Measurements from ENCODE around the gene MED27.
A peak's percentile ranks its signal among the peaks of the same experiment; 100 is the strongest.

The MED27 gene

DNA sequence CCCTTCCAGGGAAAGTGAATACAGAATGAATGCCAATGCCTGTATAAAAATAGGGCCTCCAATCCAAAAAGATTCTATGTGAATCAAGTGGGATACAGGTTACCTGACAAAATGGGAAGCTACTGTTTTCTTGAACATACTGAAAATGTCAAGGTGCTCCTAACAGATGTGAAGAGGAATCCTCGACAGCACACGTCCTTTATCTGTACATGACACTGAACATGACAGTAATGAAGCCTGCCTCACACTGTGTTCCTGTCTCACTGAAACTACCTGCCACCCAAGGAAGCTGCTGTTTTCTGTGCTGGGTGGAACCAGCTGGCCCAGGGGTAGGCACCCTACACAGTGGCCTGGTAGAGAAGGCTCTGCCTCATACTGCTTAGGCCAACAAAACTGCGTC lies 174.5 kb downstream of the MED27 start:
- H3K9me3 Mint-ChIP-seq, result no peaks in the 10 kb centered on the region
- peaks cover 10% of the 10 kb centered on the region for H3K36me3 Mint-ChIP-seq
- ATAC-seq, result no peak
- no peak for DNase-seq (ENCODE audit: low spot score in 2 of 2)
- peaks cover 7% of the 10 kb centered on the region for H3K4me1 Mint-ChIP-seq
- H3K4me3 Mint-ChIP-seq, result no peak overlapping the region
- H3K27ac Mint-ChIP-seq, result no peak overlapping the region

GRCh38 chr9:131899296-131900228 lies 180.1 kb downstream of the MED27 start:
- Mint-ChIP-seq H3K27ac (no peak overlapping the region), H3K4me1 (no peaks in the 10 kb centered on the region)
- ATAC-seq, result no peak

GRCh38 chr9:131892902-131893500 lies 186.7 kb downstream of the MED27 start:
- H3K4me1 Mint-ChIP-seq, result no peaks in the 10 kb centered on the region
- ATAC-seq, result no peak
- H3K9me3 Mint-ChIP-seq, result no peaks in the 10 kb centered on the region
- DNase-seq (ENCODE audit: low spot score in 2 of 2), result no peak
- H3K4me3 Mint-ChIP-seq, result no peak overlapping the region
- H3K27ac Mint-ChIP-seq, result no peak overlapping the region
- H3K36me3 Mint-ChIP-seq, result peaks cover 17% of the 10 kb centered on the region

More at GRCh38 chr9:131899296-131900228, 180.1 kb downstream of the MED27 start:
- DNase-seq (ENCODE audit: low spot score in 2 of 2), result no peak
- H3K36me3 Mint-ChIP-seq, result peaks cover 4% of the 10 kb centered on the region
- H3K9me3 Mint-ChIP-seq, result no peaks in the 10 kb centered on the region
- no peak overlapping the region for H3K4me3 Mint-ChIP-seq

GRCh38 chr9:131892162-131892707 lies 187.4 kb downstream of the MED27 start:
- Mint-ChIP-seq H3K4me3 (no peak overlapping the region), H3K9me3 (no peaks in the 10 kb centered on the region), H3K27ac (no peak overlapping the region), H3K36me3 (peaks cover 17% of the 10 kb centered on the region), H3K4me1 (no peaks in the 10 kb centered on the region)
- ATAC-seq, result no peak
- DNase-seq (ENCODE audit: low spot score in 2 of 2), result no peak

DNA sequence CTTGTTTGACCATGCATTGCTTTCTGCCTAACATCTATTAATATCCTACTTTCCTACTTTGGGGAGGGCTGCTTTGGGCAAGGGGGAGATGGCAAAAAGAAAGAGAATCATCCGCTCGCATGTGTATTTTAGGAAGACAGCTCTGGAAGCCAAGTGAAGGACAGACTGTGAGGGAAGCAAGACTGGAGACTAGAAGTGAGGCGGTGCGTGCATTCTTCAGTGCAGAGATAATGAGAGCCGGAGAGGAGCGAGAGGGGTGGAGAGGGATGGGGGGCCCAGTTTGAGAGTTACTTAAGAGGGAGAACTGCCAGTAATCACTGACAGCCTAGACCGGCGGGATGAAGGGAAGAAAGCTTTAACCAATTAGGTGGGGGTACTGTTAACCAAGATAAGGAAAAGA lies 188.1 kb downstream of the MED27 start:
- H3K27ac Mint-ChIP-seq, result no peak overlapping the region
- no peaks in the 10 kb centered on the region for H3K4me1 Mint-ChIP-seq
- no peak for DNase-seq (ENCODE audit: low spot score in 2 of 2)
- H3K36me3 Mint-ChIP-seq, result peaks cover 17% of the 10 kb centered on the region
- H3K9me3 Mint-ChIP-seq, result no peaks in the 10 kb centered on the region
- ATAC-seq, result no peak
- H3K4me3 Mint-ChIP-seq, result no peak overlapping the region

DNA sequence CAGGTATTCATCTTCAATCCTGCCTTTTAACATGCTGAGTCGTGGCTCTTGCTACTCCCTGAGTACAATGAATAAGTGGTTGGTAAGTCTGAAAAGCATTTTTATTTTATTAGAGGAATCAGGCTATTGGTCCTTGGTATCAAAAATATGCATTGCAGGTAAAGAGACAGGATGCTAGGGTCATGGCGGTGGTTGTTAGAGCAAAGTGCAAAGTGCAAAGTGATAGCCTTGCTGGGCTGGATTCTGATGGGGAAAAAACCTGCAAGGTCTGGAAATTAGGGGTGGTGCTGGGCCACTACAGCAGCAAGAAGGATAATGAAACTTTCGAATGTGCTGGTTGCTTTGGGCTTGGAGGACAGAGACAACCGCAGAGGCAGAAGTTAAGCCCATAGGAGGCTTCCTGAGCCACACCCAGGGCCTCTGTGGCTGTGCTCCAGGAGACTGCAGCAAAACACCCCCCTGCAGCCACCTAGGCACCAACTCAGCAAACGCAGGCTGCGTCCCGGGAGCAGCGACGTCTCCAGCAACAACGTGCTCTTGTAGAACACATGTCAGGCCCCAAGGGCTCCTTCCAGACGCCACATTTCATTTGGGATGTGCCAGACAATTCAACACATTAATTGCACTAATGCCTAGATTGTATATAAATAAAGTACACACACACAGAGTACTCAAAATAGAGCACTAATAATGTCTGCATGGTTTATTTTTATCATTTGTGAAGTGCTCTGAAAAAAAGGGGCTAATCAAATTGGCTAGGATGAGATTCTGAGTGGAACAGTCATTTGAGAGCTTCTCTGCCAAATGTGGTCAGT lies 190.0 kb downstream of the MED27 start:
- ATAC-seq, result no peak

DNA sequence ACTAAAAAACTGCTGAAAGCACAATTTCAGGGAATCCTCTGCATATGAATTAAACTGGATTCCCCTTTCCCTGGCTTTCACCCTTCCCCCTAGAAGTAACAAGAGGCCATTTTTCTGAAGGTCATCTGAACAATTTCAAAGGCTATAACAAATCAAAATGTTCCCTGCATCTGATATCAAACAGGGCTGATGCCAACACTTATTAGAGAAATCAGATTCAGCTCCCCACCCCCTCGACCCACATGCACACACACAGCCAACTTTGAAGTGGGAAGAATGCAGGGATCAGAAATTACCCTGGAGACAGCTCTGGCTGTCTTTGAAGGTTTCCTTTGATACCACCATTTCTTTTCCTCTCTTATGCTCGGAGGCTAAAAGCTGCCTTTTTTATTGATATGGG lies 190.7 kb downstream of the MED27 start:
- no peak overlapping the region for H3K4me3 Mint-ChIP-seq
- H3K36me3 Mint-ChIP-seq, result peaks cover 25% of the 10 kb centered on the region
- H3K9me3 Mint-ChIP-seq, result no peaks in the 10 kb centered on the region
- DNase-seq (ENCODE audit: low spot score in 2 of 2) (no peak), ATAC-seq (no peak)
- H3K4me1 Mint-ChIP-seq, result no peaks in the 10 kb centered on the region
- H3K27ac Mint-ChIP-seq, result peak overlapping the region; percentile 12

More for the DNA sequence above, 190.0 kb downstream of the MED27 start:
- H3K36me3 Mint-ChIP-seq, result peaks cover 22% of the 10 kb centered on the region
- no peaks in the 10 kb centered on the region for H3K9me3 Mint-ChIP-seq
- H3K4me1 Mint-ChIP-seq, result no peaks in the 10 kb centered on the region
- H3K27ac Mint-ChIP-seq, result peak overlapping the region; percentile 12
- DNase-seq (ENCODE audit: low spot score in 2 of 2), result no peak
- no peak overlapping the region for H3K4me3 Mint-ChIP-seq

- H3K4me1 Mint-ChIP-seq, result no peaks in the 10 kb centered on the region
These were observed 192.0 kb downstream of the MED27 start for GRCh38 chr9:131887680-131888079.

DNA sequence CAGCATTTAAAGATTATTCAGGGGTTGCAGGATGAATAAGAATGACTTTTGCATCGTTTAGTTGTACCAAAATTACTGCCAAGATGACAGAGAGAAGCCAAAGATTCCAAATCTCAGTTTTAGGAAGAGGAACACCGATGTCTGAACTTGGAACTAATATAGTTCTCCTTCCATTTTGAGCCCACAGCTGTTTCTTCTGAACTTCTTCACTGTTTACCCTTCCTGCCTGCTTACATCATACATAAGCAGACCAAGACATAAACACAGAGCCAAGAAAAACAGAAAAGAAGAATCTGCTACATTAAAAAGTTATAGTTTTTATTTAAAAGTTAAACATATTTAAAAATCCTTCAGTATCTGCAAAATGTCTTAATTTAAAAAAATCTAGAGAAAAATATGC lies 192.8 kb downstream of the MED27 start:
- no peak for DNase-seq (ENCODE audit: low spot score in 2 of 2)
- H3K4me1 Mint-ChIP-seq, result no peaks in the 10 kb centered on the region
- H3K9me3 Mint-ChIP-seq, result no peaks in the 10 kb centered on the region
- no peak overlapping the region for H3K27ac Mint-ChIP-seq
- ATAC-seq, result no peak
- H3K4me3 Mint-ChIP-seq, result no peak overlapping the region
- peaks cover 25% of the 10 kb centered on the region for H3K36me3 Mint-ChIP-seq

More at GRCh38 chr9:131887680-131888079, 192.0 kb downstream of the MED27 start:
- Mint-ChIP-seq H3K9me3 (no peaks in the 10 kb centered on the region), H3K4me3 (no peak overlapping the region), H3K36me3 (peaks cover 25% of the 10 kb centered on the region), H3K27ac (no peak overlapping the region)
- ATAC-seq (no peak), DNase-seq (ENCODE audit: low spot score in 2 of 2) (no peak)

GRCh38 chr9:131885144-131885609 lies 194.5 kb downstream of the MED27 start:
- no peak overlapping the region for H3K27ac Mint-ChIP-seq
- no peaks in the 10 kb centered on the region for H3K4me1 Mint-ChIP-seq
- ATAC-seq (no peak), DNase-seq (ENCODE audit: low spot score in 2 of 2) (no peak)
- no peak overlapping the region for H3K4me3 Mint-ChIP-seq
- H3K9me3 Mint-ChIP-seq, result no peaks in the 10 kb centered on the region
- peaks cover 16% of the 10 kb centered on the region for H3K36me3 Mint-ChIP-seq

GRCh38 chr9:131884222-131884621 lies 195.4 kb downstream of the MED27 start:
- peaks cover 16% of the 10 kb centered on the region for H3K36me3 Mint-ChIP-seq
- DNase-seq (ENCODE audit: low spot score in 2 of 2) (no peak), ATAC-seq (no peak)
- no peak overlapping the region for H3K4me3 Mint-ChIP-seq
- H3K27ac Mint-ChIP-seq, result no peak overlapping the region
- H3K4me1 Mint-ChIP-seq, result no peaks in the 10 kb centered on the region
- no peaks in the 10 kb centered on the region for H3K9me3 Mint-ChIP-seq

GRCh38 chr9:131880833-131881583 lies 198.7 kb downstream of the MED27 start:
- H3K36me3 Mint-ChIP-seq, result peaks cover 8% of the 10 kb centered on the region
- no peak for DNase-seq (ENCODE audit: low spot score in 2 of 2)
- no peak overlapping the region for H3K27ac Mint-ChIP-seq
- ATAC-seq, result no peak
- no peaks in the 10 kb centered on the region for H3K9me3 Mint-ChIP-seq
- peaks cover 15% of the 10 kb centered on the region for H3K4me1 Mint-ChIP-seq
- H3K4me3 Mint-ChIP-seq, result no peak overlapping the region

GRCh38 chr9:131879911-131880290 lies 199.8 kb downstream of the MED27 start:
- peaks cover 6% of the 10 kb centered on the region for H3K36me3 Mint-ChIP-seq
- ATAC-seq (no peak), DNase-seq (ENCODE audit: low spot score in 2 of 2) (no peak)
- H3K4me1 Mint-ChIP-seq, result peaks cover 20% of the 10 kb centered on the region
- no peaks in the 10 kb centered on the region for H3K9me3 Mint-ChIP-seq
- H3K27ac Mint-ChIP-seq, result no peak overlapping the region
- no peak overlapping the region for H3K4me3 Mint-ChIP-seq

GRCh38 chr9:131879181-131879910 lies 200.3 kb downstream of the MED27 start:
- Mint-ChIP-seq H3K36me3 (peaks cover under 1% of the 10 kb centered on the region), H3K9me3 (no peaks in the 10 kb centered on the region), H3K4me3 (no peak overlapping the region), H3K27ac (no peak overlapping the region), H3K4me1 (peaks cover 20% of the 10 kb centered on the region)
- DNase-seq (ENCODE audit: low spot score in 2 of 2), result no peak
- ATAC-seq, result no peak

Data from stimulated activated effector memory CD8-positive, alpha-beta T cell treated with anti-CD3 and anti-CD28 coated beads, Interleukin-12 subunit alpha, Interleukin-12 subunit beta, amount 100 ng/mL, for 72 hours (primary cell).